Smooth muscle cell (in vitro differentiated cells): Measurements from ENCODE around the gene UBAC2. TPM values are rescaled to one million over a fixed set of nuclear protein-coding genes. Genes with fewer than 3 reads are reported as not detected.

Experiments used
- DNase-seq: peaks from one replicate; lab custom pipeline; 2025; ENCODE audit not compliant: unreplicated experiment; lab: John Stamatoyannopoulos, UW
- H2AFZ ChIP-seq: fragments of 200-600 bp; sonication (generic); 2 replicates; pipeline ENCODE4 v1.6.0; 2016; ENCODE audit warnings: antibody characterized with exemption, low read depth, mild to moderate bottlenecking
- H3F3A ChIP-seq: fragments of 200-600 bp; sonication (generic); 2 replicates; pipeline ENCODE4 v1.6.0; 2017; ENCODE audit warnings: antibody characterized with exemption, low read depth
- H3K27ac ChIP-seq: fragments of 200-600 bp; sonication (generic); 2 replicates; pipeline ENCODE4 v1.5.1; 2016; ENCODE audit warnings: low read depth, mild to moderate bottlenecking
- H3K27me3 ChIP-seq: fragments of 200-600 bp; sonication (generic); 2 replicates; pipeline ENCODE4 v1.6.1; 2016; ENCODE audit warnings: low read depth, mild to moderate bottlenecking
- H3K36me3 ChIP-seq: fragments of 200-600 bp; sonication (generic); 2 replicates; pipeline ENCODE4 v1.5.1; 2016; ENCODE audit warnings: low read depth
- H3K4me1 ChIP-seq: fragments of 200-600 bp; sonication (generic); 2 replicates; pipeline ENCODE4 v1.5.1; 2016; ENCODE audit warnings: low read depth
- H3K4me2 ChIP-seq: fragments of 200-600 bp; sonication (generic); 2 replicates; pipeline ENCODE4 v1.6.0; 2016; ENCODE audit warnings: mild to moderate bottlenecking
- H3K4me3 ChIP-seq: fragments of 200-600 bp; sonication (generic); 2 replicates; pipeline ENCODE4 v1.5.1; 2016; ENCODE audit warnings: mild to moderate bottlenecking
- H3K79me2 ChIP-seq: fragments of 200-600 bp; sonication (generic); 2 replicates; pipeline ENCODE4 v1.6.0; 2016; ENCODE audit warnings: low read depth, mild to moderate bottlenecking
- H3K9ac ChIP-seq: fragments of 200-600 bp; sonication (generic); 2 replicates; pipeline ENCODE4 v1.6.0; 2016; ENCODE audit warnings: low read depth
- H3K9me3 ChIP-seq: fragments of 200-600 bp; sonication (generic); replicated peaks from 2 replicates; pipeline ENCODE4 v1.5.1; 2016; ENCODE audit warnings: low read depth
- H4K20me1 ChIP-seq: fragments of 200-600 bp; sonication (generic); 2 replicates; pipeline ENCODE4 v1.6.0; 2016; ENCODE audit warnings: low read depth
- CTCF ChIP-seq: fragments of 200-600 bp; sonication (generic); IDR thresholded peaks from 2 replicates; pipeline ENCODE4 v1.5.1; 2017; ENCODE audit warnings: borderline replicate concordance, mild to moderate bottlenecking, antibody characterized with exemption; ENCODE audit not compliant: insufficient read depth, poor library complexity, severe bottlenecking
- WGBS: methylation state at CpG from one replicate; pipeline ENCODE4 v1.1.7; 2016; ENCODE audit warnings: low lambda C conversion rate; 5-methylcytosine and 5-hydroxymethylcytosine counted together
- polyA plus RNA-seq: library from polyadenylated mRNA; unstranded; fragments of >200 nt; fragmentation: Nextera tagmentation; extraction: Ambion mirVana; gene quantifications from 2 replicates; pipeline ENCODE4 v1.2.1, GENCODE V29; 2016
- total RNA-seq: library from RNA; depleted of rRNA; stranded (reverse); fragments of >200 nt; gene quantifications from 2 replicates; pipeline ENCODE4 v1.2.3, GENCODE V29; 2014

The UBAC2 gene
- total and polyA plus RNA-seq, 2 experiments from 2014 or later: 58.4 to 74.0 TPM

DNA sequence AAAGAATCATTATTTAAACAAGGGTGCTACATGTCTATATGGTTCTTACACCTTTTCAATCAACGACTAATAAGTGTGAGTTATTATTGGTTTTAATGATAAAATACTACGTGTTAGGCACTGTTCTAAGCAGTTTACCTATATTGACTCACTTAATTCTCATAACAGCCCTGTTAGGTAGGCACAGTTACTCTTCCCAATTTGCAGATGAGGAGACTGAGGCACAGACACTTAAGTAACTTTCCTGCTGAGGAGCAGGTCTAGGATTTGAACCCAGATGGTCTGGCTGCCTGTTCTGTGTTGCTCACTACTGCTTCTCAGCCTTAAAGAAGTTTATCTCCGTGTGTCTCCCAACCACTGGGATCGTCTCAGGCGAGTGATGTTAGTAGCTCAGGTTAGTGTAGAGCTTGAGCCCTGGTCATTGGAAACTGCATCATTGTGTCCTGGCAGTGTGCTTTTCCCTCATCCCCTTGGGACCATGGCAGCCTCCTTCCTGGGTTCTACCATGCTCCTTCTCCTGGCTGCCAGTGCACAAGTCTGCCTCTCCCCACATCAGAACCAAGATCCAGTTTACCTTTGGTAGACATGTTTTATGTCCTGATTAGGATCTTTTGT lies 10.9 kb downstream of the UBAC2 start:
- no peaks in the 10 kb centered on the region for H3K9me3 ChIP-seq
- no peak overlapping the region for H3K4me3 ChIP-seq
- H2AFZ ChIP-seq: no peak overlapping the region
- H3K27me3 ChIP-seq: no peaks in the 10 kb centered on the region
- no peak overlapping the region for H3K4me2 ChIP-seq
- no peak overlapping the region for H3K27ac ChIP-seq
- no peaks in the 10 kb centered on the region for H3K36me3 ChIP-seq
- WGBS: 92% methylated on average over 5 of the region's 5 CpGs
- no peak for TF ChIP-seq CTCF
- peaks cover 100% of the 10 kb centered on the region for H4K20me1 ChIP-seq
- no peak for DNase-seq
- no peak overlapping the region for H3K9ac ChIP-seq
- H3F3A ChIP-seq: no peaks in the 10 kb centered on the region
- no peaks in the 10 kb centered on the region for H3K4me1 ChIP-seq
- peaks cover 83% of the 10 kb centered on the region for H3K79me2 ChIP-seq

- Histone ChIP-seq H3K9ac (no peak overlapping the region), H2AFZ (no peak overlapping the region), H4K20me1 (peaks cover 100% of the 10 kb centered on the region), H3K36me3 (no peaks in the 10 kb centered on the region), H3K27ac (no peak overlapping the region), H3F3A (no peaks in the 10 kb centered on the region), H3K79me2 (peaks cover 90% of the 10 kb centered on the region), H3K4me3 (no peak overlapping the region), H3K9me3 (no peaks in the 10 kb centered on the region), H3K27me3 (no peaks in the 10 kb centered on the region), H3K4me1 (no peaks in the 10 kb centered on the region), H3K4me2 (no peak overlapping the region)
- 68% methylated on average over 7 of the region's 7 CpGs for WGBS
- no peak for DNase-seq
- no peak for TF ChIP-seq CTCF
Measured at GRCh38 chr13:99214232-99214631, 13.6 kb downstream of the UBAC2 start.

GRCh38 chr13:99214731-99215130 lies 14.1 kb downstream of the UBAC2 start:
- H3K9me3 ChIP-seq: no peaks in the 10 kb centered on the region
- no peaks in the 10 kb centered on the region for H3K36me3 ChIP-seq
- H3F3A ChIP-seq: no peaks in the 10 kb centered on the region
- no peak overlapping the region for H3K4me3 ChIP-seq
- no peaks in the 10 kb centered on the region for H3K4me1 ChIP-seq
- H3K27ac ChIP-seq: no peak overlapping the region
- H3K9ac ChIP-seq: no peak overlapping the region
- WGBS: 96% methylated on average over 1 of the region's 1 CpG
- no peak overlapping the region for H2AFZ ChIP-seq
- H3K79me2 ChIP-seq: peaks cover 91% of the 10 kb centered on the region
- no peak for TF ChIP-seq CTCF
- no peaks in the 10 kb centered on the region for H3K27me3 ChIP-seq
- DNase-seq: no peak
- peaks cover 100% of the 10 kb centered on the region for H4K20me1 ChIP-seq
- no peak overlapping the region for H3K4me2 ChIP-seq

DNA sequence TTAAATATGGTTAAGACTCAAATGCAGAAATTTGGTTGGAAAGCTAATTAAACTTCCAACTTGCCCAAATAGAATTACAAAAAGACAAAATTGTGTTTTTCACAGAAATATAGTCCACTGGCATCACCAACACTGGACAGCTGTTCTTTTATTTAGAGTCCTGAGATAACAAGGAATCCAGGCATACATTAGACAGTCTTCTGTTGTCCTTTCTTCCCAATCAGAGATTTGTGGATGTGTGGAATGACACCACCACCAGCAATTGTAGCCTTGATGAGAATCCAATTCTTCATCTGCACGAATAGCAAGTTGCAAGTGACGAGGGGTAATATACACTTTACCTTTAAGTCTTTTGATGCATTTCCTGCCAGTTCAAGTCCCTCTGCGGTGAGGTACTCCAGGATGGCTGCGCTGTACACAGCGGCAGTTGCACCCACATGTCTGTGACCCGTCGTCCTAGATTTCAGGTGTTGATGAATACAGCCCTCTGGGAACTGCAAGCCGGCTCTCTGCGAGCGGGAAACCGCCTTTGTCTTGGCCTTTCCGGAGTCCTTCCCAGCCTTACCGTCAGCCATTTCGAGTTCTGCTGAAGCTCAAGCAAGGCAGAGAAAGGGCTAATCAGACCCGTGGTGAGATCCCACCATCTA lies 14.7 kb downstream of the UBAC2 start:
- no peaks in the 10 kb centered on the region for H3K27me3 ChIP-seq
- peaks cover 100% of the 10 kb centered on the region for H4K20me1 ChIP-seq
- no peak overlapping the region for H2AFZ ChIP-seq
- H3K4me2 ChIP-seq: no peak overlapping the region
- H3K79me2 ChIP-seq: peaks cover 91% of the 10 kb centered on the region
- WGBS: 95% methylated on average over 15 of the region's 15 CpGs
- H3K27ac ChIP-seq: no peak overlapping the region
- no peaks in the 10 kb centered on the region for H3K36me3 ChIP-seq
- no peak for DNase-seq
- no peaks in the 10 kb centered on the region for H3F3A ChIP-seq
- no peak for TF ChIP-seq CTCF
- H3K9me3 ChIP-seq: no peaks in the 10 kb centered on the region
- no peak overlapping the region for H3K4me3 ChIP-seq
- no peak overlapping the region for H3K9ac ChIP-seq
- no peaks in the 10 kb centered on the region for H3K4me1 ChIP-seq
